UCSD-AML1 (cell line): Measurements from ENCODE around the gene NEK1.
"Not testable (repeated sequence)": the region's sequence is repeated elsewhere in the genome, so short reads cannot be mapped to it uniquely, and the experiment has no call there.

Experiments used
- DNase-seq: peaks from one replicate; lab custom pipeline; 2025; ENCODE audit not compliant: unreplicated experiment; lab: John Stamatoyannopoulos, UW

The NEK1 gene

DNA sequence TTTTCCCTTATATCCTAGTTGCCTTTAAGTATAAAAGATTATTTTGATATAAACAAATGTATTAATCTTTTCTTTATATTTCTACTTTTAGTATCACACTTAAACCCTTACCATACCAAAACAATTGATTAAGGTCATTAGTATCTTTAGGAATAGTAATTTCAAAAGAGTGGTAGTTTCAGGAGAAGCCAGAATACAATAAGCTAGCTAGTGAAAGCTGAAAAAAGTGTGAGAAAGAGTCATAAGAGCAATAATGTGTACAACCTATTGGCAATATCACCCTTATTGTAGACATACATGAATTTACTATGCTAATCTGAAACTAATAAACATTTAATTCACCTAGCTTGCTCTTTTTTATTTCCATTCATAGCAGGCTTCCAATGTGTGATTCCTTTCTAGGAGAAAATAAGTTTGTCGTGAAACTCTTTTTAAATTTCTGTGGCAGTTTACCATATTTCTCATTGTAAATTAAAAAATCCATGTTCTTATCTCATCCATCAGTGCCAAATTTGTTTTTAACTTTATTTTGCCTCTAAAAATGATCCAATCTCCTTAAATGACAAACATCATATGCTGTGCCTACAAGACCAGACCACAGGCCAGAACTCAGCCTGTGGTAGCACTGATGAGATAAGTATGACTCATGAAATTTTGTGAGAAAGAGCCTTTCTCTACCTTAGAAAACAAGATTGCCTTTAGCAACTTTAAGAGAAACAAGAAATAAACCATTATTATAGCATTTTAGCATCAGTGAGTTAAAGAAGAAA lies 8.1 kb downstream of the NEK1 start:
- peak; percentile 7 for DNase-seq

DNA sequence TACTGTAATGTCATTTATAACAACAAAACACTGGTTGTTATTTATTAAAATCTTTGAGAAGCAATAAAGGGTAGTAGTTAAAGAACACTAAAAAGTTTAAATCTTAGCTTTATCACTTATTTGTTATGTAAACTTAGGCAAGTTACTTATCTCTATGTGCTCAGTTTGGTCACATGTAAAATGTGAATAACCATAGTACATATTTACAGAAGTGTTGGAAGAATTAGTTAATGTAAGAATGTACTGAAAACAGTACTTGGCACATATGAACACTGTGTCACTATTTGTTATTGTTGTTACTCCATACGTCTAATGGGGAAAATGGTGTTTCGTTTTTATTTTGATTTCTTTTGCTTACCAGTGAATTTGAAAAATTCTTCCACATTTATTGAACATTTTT lies 9.1 kb downstream of the NEK1 start:
- DNase-seq, result no peak

DNA sequence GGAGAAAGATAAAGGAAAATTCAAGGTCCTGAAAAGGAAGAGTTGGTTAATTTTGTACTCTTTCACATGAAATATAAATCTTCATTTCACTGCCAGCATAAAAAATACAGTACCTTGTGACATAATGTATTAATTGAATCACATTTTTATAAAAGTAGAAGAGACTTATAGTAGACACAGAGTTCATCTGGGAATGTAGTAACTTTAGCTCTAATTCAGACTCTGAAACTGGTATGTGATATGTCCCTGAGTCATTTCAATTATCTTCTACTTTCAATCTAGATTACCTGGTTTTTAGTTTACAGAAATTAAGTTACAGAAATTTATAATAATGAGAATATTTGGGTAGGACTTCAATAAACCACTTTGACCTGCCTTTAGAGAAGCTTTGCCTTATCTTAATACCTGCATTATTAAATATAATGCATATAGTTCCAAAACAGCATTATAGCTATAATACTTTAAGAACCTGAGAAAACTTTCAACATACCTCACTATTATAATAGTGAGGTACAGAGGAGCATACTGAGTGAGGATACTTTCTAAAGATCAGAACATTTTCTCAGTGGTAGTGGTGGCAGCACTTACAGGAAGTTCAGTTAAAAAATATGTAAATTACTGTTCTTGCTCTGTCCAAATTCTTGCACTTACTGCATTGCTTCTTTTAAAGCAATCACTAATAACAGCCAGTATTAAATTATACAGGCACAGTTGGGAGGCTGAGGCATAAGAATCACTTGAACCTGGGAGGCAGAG lies 11.2 kb downstream of the NEK1 start:
- no peak for DNase-seq

- no peak for DNase-seq
Measured at GRCh38 chr4:169594560-169595195, 17.7 kb downstream of the NEK1 start.

- no peak for DNase-seq
Measured at GRCh38 chr4:169593050-169593560, 19.3 kb downstream of the NEK1 start.

DNA sequence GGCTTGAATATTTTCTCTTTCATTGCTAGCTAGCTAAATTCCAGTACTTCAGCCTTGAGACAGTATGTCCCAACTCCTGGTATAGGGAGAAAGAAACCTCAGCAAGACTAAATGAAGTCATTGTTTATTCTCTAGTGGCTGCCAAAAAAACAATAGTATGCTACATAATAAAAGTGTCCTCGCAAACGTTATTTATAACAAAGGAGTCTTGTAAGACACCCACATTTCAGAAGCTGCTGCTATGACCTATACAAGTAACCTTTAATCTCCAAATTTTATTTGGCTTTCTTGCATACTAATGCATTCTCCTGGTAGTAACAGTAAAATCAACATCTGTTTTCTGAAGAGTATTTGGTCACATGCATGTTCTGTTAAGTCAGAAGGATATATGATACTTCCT lies 28.8 kb downstream of the NEK1 start:
- DNase-seq, result no peak

DNA sequence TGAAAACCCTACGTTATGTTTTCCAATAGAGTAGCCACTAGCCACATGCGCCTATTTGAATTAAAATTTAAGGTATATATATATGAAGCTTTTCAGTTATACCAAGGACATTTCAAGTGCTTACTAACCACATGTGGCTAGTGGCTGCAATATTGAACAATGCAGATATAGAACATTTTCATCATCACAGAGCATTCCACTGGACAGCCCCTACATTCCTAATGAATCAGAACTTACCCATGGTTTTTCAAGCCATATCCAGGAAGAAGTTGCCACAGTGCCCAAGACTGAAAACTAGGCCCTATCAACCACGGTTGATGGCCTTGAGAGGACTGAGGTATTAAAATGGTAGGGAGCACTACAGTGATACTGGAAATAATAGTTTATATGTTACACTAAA lies 29.7 kb downstream of the NEK1 start:
- DNase-seq, result no peak

DNA sequence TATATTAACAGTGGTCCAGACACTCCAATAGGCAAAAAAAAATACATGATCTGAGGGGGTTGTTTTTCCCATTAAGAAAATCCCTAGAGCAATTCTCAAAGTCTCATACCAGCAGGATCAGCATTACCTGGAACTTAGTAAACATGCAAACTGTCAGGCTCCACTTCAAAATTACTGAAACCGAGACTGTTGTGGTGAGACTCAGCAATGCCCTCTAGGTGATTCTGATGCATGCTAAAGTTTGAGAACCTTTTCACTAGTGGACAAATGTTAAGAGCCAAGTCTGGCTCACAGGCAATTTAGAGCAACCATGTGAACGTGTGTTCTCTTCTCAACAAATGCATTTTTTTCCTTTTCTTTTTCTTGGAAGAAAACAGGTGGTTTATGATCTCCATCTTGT lies 30.2 kb downstream of the NEK1 start:
- no peak for DNase-seq

- no peak for DNase-seq
Measured at GRCh38 chr4:169573889-169574288, 38.5 kb downstream of the NEK1 start.

GRCh38 chr4:169571435-169571834 lies 40.9 kb downstream of the NEK1 start:
- no peak for DNase-seq

GRCh38 chr4:169571012-169571411 lies 41.4 kb downstream of the NEK1 start:
- DNase-seq, result not testable (repeated sequence)

GRCh38 chr4:169570266-169570665 lies 42.1 kb downstream of the NEK1 start:
- DNase-seq, result not testable (repeated sequence)

- not testable (repeated sequence) for DNase-seq
Measured at GRCh38 chr4:169569188-169569587, 43.2 kb downstream of the NEK1 start.

DNA sequence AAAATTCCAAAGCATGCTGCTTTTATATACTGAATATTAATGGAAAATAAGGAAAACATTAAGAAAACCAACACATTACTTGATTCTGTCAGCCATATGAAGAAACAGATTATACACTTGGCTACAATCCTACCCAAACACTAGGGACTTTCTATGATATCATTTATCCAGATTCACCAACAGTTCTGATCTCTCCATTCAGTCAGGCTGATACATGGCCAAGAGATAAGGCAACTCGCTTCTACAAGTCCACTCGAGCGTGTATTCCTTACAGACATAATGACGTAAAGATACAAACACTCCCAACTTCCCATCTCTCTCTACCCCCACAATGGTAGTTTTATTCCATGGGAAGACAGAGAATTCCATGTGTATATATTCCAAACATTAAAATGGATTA lies 44.5 kb downstream of the NEK1 start:
- no peak for DNase-seq

DNA sequence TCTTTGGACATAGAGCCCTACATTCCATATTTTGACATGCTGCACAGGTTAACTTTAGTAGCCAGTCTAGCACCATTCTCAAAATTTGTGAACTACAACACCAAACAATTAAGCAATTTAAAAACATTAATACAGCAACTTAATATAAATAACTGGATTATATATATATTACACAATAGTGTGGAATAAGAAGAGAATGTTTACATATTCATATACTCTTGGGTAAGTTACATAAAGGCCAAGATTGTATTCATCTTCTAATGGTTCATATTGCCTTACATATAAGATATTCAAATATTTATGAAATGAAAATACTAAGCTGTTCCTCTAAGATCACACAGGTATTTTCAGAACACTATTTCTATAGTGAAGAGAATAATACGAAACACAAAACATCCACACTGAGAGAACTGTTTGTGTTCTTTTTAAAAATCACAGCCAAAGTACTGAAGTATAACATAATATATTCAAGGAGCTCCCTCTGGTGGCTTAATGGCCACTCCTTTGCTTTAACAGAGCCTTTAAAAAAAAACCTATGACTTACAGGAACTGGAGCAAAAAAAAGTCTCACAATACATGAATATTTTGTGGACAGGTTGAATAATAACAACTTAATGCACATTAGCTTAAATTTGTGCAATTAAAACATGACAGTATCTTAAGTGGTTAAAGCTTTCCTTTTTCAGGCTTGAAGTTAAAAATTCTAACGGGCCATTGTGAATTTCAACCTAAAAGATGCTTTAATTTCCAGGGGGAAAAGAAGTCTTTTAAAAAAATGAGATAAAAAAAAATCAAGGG lies 46.2 kb downstream of the NEK1 start:
- no peak for DNase-seq

DNA sequence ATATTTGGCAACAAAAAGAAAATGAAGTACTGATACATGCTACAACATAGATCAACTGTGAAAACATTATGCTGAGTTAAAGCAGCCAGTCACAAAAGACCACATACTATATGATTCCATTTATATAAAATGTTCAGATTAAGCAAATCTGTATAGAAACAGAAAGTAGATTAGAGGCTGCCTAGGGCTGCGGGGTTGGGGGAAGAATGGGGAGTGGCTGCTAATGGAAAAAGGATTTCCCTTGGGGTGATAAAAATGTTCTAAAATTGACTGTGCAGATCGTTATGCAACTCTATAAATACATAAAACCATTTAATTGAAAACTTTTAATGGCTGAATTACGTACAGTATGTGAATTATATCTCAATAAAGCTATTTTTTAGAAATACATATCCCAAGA lies 46.8 kb downstream of the NEK1 start:
- no peak for DNase-seq

DNA sequence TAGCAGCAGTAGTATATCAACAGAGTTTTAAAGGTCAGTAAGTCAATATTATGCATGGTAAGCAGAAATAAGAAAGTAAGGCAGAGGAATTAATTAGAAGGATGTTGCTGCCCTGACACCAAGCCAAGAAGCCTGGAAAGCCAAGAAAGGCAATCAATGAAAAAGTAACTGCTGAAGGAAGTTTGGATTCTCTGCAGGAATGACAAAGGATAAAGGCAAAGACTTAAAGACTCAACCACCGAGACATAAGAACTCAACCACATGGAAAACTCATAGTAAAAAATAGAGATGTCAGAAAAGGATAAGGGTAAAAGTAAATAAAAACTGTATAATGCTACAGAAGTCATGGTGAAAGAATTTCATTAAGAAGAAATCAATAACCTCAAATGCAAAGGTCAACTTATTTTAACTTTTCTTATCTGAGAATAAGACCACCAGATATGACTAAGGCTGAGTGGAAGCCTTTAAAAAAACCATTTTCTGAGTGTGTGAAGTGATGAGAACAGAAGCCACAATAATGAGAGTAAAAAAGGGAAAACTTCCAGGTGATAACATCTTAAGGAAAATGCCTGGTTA lies 55.2 kb downstream of the NEK1 start:
- no peak for DNase-seq

DNA sequence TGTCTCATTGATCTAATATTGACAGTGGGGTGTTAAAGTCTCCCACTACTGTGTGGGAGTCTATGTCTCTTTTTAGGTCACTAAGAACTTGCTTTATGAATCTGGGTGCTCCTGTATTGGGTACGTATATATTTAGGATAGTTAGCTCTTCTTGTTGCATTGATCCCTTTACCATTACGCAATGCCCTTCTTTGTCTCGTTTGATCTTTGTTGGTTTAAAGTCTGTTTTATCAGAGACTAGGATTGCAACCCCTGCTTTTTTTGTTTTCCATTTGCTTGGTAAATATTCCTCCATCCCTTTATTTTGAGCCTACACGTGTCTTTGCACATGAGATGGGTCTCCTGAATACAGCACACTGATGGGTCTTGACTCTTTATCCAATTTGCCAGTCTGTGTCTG lies 65.8 kb downstream of the NEK1 start:
- not testable (repeated sequence) for DNase-seq

- no peak for DNase-seq
Measured at GRCh38 chr4:169540774-169541173, 71.6 kb downstream of the NEK1 start.

DNA sequence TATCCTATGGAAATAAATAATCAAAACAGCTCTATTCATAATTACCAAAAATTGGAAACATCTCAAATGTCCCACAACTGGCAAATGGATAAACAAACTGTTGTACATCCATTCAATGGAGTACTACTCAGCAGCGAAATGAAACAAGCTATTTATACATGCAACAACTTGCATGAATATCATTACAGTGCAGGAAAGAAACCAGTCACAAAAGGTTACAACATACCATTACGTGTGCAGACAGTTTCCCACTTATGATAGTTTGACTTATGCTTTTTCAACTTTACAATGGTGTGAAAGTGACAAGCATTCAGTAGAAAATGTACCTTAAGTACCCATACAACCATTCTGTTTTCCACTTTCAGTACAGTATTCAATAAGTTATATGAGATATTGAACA lies 82.3 kb downstream of the NEK1 start:
- no peak for DNase-seq

DNA sequence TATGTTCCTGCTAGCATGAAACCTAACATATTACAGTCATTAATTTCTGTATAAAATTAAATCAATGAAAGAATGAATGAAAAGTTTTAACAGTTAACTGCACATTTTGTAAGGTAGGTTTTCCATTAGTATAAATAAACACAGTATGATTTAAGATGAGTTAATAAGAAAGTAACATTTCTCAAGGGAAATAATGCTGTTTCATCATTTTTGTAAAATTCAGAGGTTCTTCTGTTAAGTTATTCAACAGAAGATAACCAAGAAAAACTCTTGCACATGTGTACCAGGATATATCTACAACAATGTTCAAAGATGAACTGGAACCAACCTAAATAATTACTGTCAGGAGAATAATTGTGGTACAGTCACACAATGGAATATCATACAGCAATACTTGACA lies 88.6 kb downstream of the NEK1 start:
- DNase-seq, result no peak
